Endothelial cell of umbilical vein (primary cell): ENCODE results near the gene PEMT. TPM values are rescaled to one million over a fixed set of nuclear protein-coding genes. Genes with fewer than 3 reads are reported as not detected.

Experiments
- BruUV-seq: library from RNA; stranded (reverse); fragments of 400-500 nt; replicated peaks from 2 replicates; lab custom pipeline; 2021; lab: Mats Ljungman, UMichigan
- CTCF ChIA-PET: fragments of 300-600, 350-600 bp; sonication (Branson Sonifier 250); formaldehyde crosslinking; loops from one replicate; lab custom pipeline; 2021; ENCODE audit warnings: antibody characterized with exemption, inconsistent platforms; lab: Charles Lee
- POLR2A ChIA-PET: fragments of 300-600, 350-600 bp; sonication (Branson Sonifier 250); formaldehyde crosslinking; loops from one replicate; lab custom pipeline; 2021; ENCODE audit warnings: antibody characterized with exemption, inconsistent platforms; lab: Charles Lee
- DNase-seq: peaks from one replicate; pipeline ENCODE4 v3.0.0-alpha.2; 2011; ENCODE audit warnings: low read depth, low spot score
- FAIRE-seq: peaks from 2 replicates; lab custom pipeline; 2011; peaks lifted over from hg19 to GRCh38; lab: Jason Lieb, UNC
- H2AFZ ChIP-seq: 2 replicates; pipeline ENCODE4 v1.6.0; 2012; ENCODE audit warnings: low read depth, low read length, control low read depth, inconsistent platforms
- H3K27ac ChIP-seq: 2 replicates; pipeline ENCODE4 v1.5.1; 2011; ENCODE audit warnings: low read depth, mild to moderate bottlenecking, control low read depth, low read length, moderate library complexity; ENCODE audit not compliant: insufficient read depth
- H3K27me3 ChIP-seq, 2 experiments: 2 replicates each; pipeline versions ENCODE4 v1.6.0 to v1.6.1; 2011; ENCODE audit warnings: low read length in 2 of 2, mixed read lengths in 1 of 2; ENCODE audit not compliant: control insufficient read depth in 2 of 2, insufficient read depth in 2 of 2
- H3K36me3 ChIP-seq, 2 experiments: 2 replicates in 1 of 2; 3 replicates in 1 of 2; pipeline ENCODE4 v1.5.1; 2011; ENCODE audit warnings: low read length in 2 of 2, mild to moderate bottlenecking in 1 of 2, moderate library complexity in 1 of 2; ENCODE audit not compliant: control insufficient read depth in 2 of 2, insufficient read depth in 2 of 2; ENCODE audit errors: extremely low read depth in 1 of 2
- H3K4me1 ChIP-seq: 3 replicates; pipeline ENCODE4 v1.5.1; 2011; ENCODE audit warnings: mild to moderate bottlenecking, low read length; ENCODE audit not compliant: control insufficient read depth, insufficient read depth; ENCODE audit errors: extremely low read depth
- H3K4me2 ChIP-seq: 2 replicates; pipeline ENCODE4 v1.6.1; 2011; ENCODE audit warnings: low read length, control low read depth, mixed read lengths; ENCODE audit not compliant: insufficient read depth
- H3K4me3 ChIP-seq, 3 experiments: fragments of 200-600 bp in 1 of 3; sonication (generic), shearing (Covaris generic) in 1 of 3; replicated peaks in 1 of 3; 2 replicates each; pipeline ENCODE4 v1.5.1; 2011 to 2016; ENCODE audit warnings: control low read depth in 3 of 3, low read length in 3 of 3, mild to moderate bottlenecking in 2 of 3, inconsistent platforms in 1 of 3, low read depth in 1 of 3, moderate library complexity in 1 of 3; ENCODE audit not compliant: insufficient read depth in 1 of 3
- H3K79me2 ChIP-seq: 2 replicates; pipeline ENCODE4 v1.6.0; 2012; ENCODE audit warnings: low read length, inconsistent platforms; ENCODE audit not compliant: control insufficient read depth, insufficient read depth
- H3K9ac ChIP-seq: replicated peaks from 2 replicates; pipeline ENCODE3; 2011; ENCODE audit warnings: low read length, control low read depth; ENCODE audit not compliant: insufficient read depth; ENCODE audit errors: extremely low read depth
- H3K9me1 ChIP-seq: replicated peaks from 3 replicates; pipeline ENCODE4 v1.6.0; 2011; ENCODE audit warnings: mild to moderate bottlenecking, low read length; ENCODE audit not compliant: control insufficient read depth, insufficient read depth; ENCODE audit errors: extremely low read depth
- H3K9me3 ChIP-seq: replicated peaks from 2 replicates; pipeline ENCODE4 v1.5.1; 2012; ENCODE audit warnings: low read length, inconsistent platforms; ENCODE audit not compliant: control insufficient read depth, insufficient read depth
- H4K20me1 ChIP-seq: replicated peaks from 2 replicates; pipeline ENCODE3; 2011; ENCODE audit warnings: mild to moderate bottlenecking, low read length; ENCODE audit not compliant: control insufficient read depth, insufficient read depth; ENCODE audit errors: extremely low read depth
- EZH2 ChIP-seq: IDR thresholded peaks from 2 replicates; pipeline ENCODE4 v1.6.1; 2012; ENCODE audit warnings: borderline replicate concordance, low read depth, mild to moderate bottlenecking, moderate library complexity, low read length, inconsistent platforms; ENCODE audit not compliant: severe bottlenecking
- FOS ChIP-seq: IDR thresholded peaks from 2 replicates; pipeline ENCODE4 v1.6.1; 2011; ENCODE audit warnings: mild to moderate bottlenecking, low read length, moderate library complexity, borderline replicate concordance; ENCODE audit not compliant: insufficient read depth
- GATA2 ChIP-seq: IDR thresholded peaks from 2 replicates; pipeline ENCODE4 v1.7.0; 2011; ENCODE audit warnings: low read depth, mild to moderate bottlenecking, moderate library complexity, mixed read lengths, low read length; ENCODE audit not compliant: insufficient read length, insufficient read depth
- JUN ChIP-seq: IDR thresholded peaks from 2 replicates; pipeline ENCODE4 v1.6.1; 2011; ENCODE audit warnings: borderline replicate concordance, low read depth; ENCODE audit not compliant: insufficient read length, insufficient read depth
- MYC ChIP-seq: IDR thresholded peaks from one replicate; pipeline ENCODE4 v1.6.1; 2011; ENCODE audit warnings: mild to moderate bottlenecking, low read depth, low read length
- POLR2A ChIP-seq: IDR thresholded peaks from 2 replicates; pipeline ENCODE4 v1.6.1; 2012; ENCODE audit warnings: low read depth, mild to moderate bottlenecking, control low read depth, low read length
- POLR2AphosphoS5 ChIP-seq: IDR thresholded peaks from 2 replicates; pipeline ENCODE4 v1.6.1; 2012; ENCODE audit warnings: low read depth, mild to moderate bottlenecking, control low read depth, low read length, moderate library complexity; ENCODE audit not compliant: insufficient read depth
- dilution Hi-C: fragments of 300-500 bp; cut with MboI; formaldehyde crosslinking; loops from one replicate; pipeline ENCODE4 v1.15.0; 2019; ENCODE audit warnings: low sequenced_read_pairs; ENCODE audit not compliant: extremely low pct_ligation_motif_present
- intact Hi-C: fragments of 100-400 bp; cut with micrococcal nuclease; formaldehyde crosslinking; loops from one replicate; pipeline ENCODE4 v1.10.0; 2022
- polyA plus RNA-seq, 4 experiments: library from polyadenylated mRNA; depleted of rRNA in 3 of 4; stranded (reverse) in 3 of 4; unstranded in 1 of 4; fragments of >200 nt; gene quantifications; 2 replicates each; pipeline versions ENCODE4 v1.2.1 to v1.2.3, GENCODE V29; 2011 to 2012; ENCODE audit warnings: missing spikeins in 1 of 4
- total RNA-seq: library from RNA; stranded (reverse); gene quantifications from 2 replicates; pipeline ENCODE4 v1.2.3, GENCODE V29; 2021
- TF ChIP-seq, protein P1 (sequence below), 2 donors: IDR thresholded peaks; 1 replicate in 1 of 2; 2 replicates in 1 of 2; pipeline ENCODE4 v1.5.1; 2011; ENCODE audit warnings: low read length in 2 of 2, mild to moderate bottlenecking in 2 of 2, moderate library complexity in 2 of 2, control low read depth in 1 of 2, inconsistent platforms in 1 of 2, low read depth in 1 of 2; ENCODE audit not compliant: insufficient read depth in 1 of 2; ENCODE audit errors: extremely low read depth in 1 of 2

Gene PEMT
- total and polyA plus RNA-seq, 2 donors (not counting 3 experiments of a cell fraction or from before 2014, with no cell fraction given) = 35.1 to 58.4 TPM

DNA sequence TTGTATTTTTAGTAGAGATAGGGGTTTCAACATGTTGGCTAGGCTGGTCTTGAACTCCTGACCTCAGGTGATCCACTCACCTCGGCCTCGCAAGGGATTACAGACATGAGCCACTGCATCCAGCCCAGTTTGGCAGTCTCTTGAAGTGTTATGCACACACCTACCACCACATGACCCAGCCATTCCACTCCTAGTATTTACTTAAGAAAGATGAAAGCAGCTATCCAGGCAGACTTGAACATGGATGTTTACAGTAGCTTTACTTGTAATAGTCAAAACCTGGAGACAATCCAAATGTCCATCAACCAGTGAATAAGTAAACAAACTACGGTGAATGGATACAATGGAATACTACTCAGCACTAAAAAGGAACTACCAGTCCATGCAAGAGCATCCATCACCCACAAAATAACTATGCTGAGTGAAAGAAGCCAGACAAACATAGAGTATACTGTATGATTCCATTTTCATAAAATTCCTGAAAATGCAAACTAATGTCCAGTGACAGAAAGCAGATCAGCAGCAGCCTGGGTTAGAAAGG, 57.5 kb downstream of the PEMT start:
- Histone ChIP-seq H3K4me2 (no peak overlapping the region), H3K9me3 (no peaks in the 10 kb centered on the region), H3K9me1 (no peaks in the 10 kb centered on the region), H4K20me1 (no peaks in the 10 kb centered on the region), H3K27me3 (no peaks in the 10 kb centered on the region), H3K27ac (no peak overlapping the region), H3K79me2 (no peaks in the 10 kb centered on the region), H2AFZ (no peak overlapping the region), H3K4me3 (no peak overlapping the region), H3K36me3 (no peaks in the 10 kb centered on the region), H3K9ac (no peak overlapping the region), H3K4me1 (no peaks in the 10 kb centered on the region)
- intact Hi-C loops = no loop called here
- no TSS peak for BruUV-seq
- ChIA-PET POLR2A (no interaction called here), CTCF (no interaction called here)
- FAIRE-seq = no peak
- no peak for DNase-seq
- no peak for TF ChIP-seq EZH2
- no peak for TF ChIP-seq POLR2A
- TF ChIP-seq POLR2AphosphoS5 = no peak
- TF ChIP-seq MYC = no peak
- no peak for TF ChIP-seq JUN
- TF ChIP-seq, protein P1, sequence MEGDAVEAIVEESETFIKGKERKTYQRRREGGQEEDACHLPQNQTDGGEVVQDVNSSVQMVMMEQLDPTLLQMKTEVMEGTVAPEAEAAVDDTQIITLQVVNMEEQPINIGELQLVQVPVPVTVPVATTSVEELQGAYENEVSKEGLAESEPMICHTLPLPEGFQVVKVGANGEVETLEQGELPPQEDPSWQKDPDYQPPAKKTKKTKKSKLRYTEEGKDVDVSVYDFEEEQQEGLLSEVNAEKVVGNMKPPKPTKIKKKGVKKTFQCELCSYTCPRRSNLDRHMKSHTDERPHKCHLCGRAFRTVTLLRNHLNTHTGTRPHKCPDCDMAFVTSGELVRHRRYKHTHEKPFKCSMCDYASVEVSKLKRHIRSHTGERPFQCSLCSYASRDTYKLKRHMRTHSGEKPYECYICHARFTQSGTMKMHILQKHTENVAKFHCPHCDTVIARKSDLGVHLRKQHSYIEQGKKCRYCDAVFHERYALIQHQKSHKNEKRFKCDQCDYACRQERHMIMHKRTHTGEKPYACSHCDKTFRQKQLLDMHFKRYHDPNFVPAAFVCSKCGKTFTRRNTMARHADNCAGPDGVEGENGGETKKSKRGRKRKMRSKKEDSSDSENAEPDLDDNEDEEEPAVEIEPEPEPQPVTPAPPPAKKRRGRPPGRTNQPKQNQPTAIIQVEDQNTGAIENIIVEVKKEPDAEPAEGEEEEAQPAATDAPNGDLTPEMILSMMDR (IDR thresholded peaks at IDR 0.05; ENCODE audit: extremely low read depth in 1 of 2, insufficient read depth in 1 of 2, low read depth in 1 of 2, low read length in 2 of 2) = no peak
- TF ChIP-seq FOS = no peak
- TF ChIP-seq GATA2 = no peak
- dilution Hi-C loops = no loop called here
